ENCODE data around the gene INPP5J. TPM values are rescaled to one million over a fixed set of nuclear protein-coding genes. Genes with fewer than 3 reads are reported as not detected.

The INPP5J gene
- total and polyA plus RNA-seq, 8 donors, result 2.1 to 4.1 (median 2.9) TPM

- TF ChIP-seq, protein P1, sequence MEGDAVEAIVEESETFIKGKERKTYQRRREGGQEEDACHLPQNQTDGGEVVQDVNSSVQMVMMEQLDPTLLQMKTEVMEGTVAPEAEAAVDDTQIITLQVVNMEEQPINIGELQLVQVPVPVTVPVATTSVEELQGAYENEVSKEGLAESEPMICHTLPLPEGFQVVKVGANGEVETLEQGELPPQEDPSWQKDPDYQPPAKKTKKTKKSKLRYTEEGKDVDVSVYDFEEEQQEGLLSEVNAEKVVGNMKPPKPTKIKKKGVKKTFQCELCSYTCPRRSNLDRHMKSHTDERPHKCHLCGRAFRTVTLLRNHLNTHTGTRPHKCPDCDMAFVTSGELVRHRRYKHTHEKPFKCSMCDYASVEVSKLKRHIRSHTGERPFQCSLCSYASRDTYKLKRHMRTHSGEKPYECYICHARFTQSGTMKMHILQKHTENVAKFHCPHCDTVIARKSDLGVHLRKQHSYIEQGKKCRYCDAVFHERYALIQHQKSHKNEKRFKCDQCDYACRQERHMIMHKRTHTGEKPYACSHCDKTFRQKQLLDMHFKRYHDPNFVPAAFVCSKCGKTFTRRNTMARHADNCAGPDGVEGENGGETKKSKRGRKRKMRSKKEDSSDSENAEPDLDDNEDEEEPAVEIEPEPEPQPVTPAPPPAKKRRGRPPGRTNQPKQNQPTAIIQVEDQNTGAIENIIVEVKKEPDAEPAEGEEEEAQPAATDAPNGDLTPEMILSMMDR (IDR thresholded peaks at IDR 0.05), result no peak
- no peaks in the 10 kb centered on the region for H3K36me3 ChIP-seq
- DNase-seq, result no peak
- H3K9me3 ChIP-seq, result no peaks in the 10 kb centered on the region
- no peak for ATAC-seq
- H3K4me1 ChIP-seq, result no peaks in the 10 kb centered on the region
- H3K27me3 ChIP-seq, result no peaks in the 10 kb centered on the region
- H3K4me3 ChIP-seq, result no peak overlapping the region
- H3K27ac ChIP-seq, result no peak overlapping the region
- intact Hi-C loops (cut with DNase I), result no loop called here
These were observed 30.6 kb downstream of the INPP5J start for GRCh38 chr22:31153357-31153756.

- no peaks in the 10 kb centered on the region for H3K4me1 ChIP-seq
- H3K9me3 ChIP-seq, result no peaks in the 10 kb centered on the region
- no peaks in the 10 kb centered on the region for H3K27me3 ChIP-seq
- H3K36me3 ChIP-seq, result no peaks in the 10 kb centered on the region
- TF ChIP-seq, protein P1 (IDR thresholded peaks at IDR 0.05), result no peak
- ATAC-seq (no peak), DNase-seq (no peak)
- intact Hi-C loops (cut with DNase I), result no loop called here
- H3K27ac ChIP-seq, result peak overlapping the region in 1 of 2 donors; percentile 33
- H3K4me3 ChIP-seq, result no peak overlapping the region
These were observed 32.2 kb downstream of the INPP5J start for GRCh38 chr22:31154975-31155374.

- H3K27me3 ChIP-seq, result no peaks in the 10 kb centered on the region
- H3K4me3 ChIP-seq, result no peak overlapping the region
- intact Hi-C loops (cut with DNase I), result no loop called here
- H3K27ac ChIP-seq, result peak overlapping the region in 1 of 2 donors; percentile 33
- ATAC-seq (no peak), DNase-seq (peak in 1 of 4 donors; percentile 38)
- no peaks in the 10 kb centered on the region for H3K36me3 ChIP-seq
- H3K9me3 ChIP-seq, result no peaks in the 10 kb centered on the region
- no peaks in the 10 kb centered on the region for H3K4me1 ChIP-seq
- TF ChIP-seq, protein P1 (IDR thresholded peaks at IDR 0.05), result no peak
These were observed 32.7 kb downstream of the INPP5J start for GRCh38 chr22:31155422-31155821.

DNA sequence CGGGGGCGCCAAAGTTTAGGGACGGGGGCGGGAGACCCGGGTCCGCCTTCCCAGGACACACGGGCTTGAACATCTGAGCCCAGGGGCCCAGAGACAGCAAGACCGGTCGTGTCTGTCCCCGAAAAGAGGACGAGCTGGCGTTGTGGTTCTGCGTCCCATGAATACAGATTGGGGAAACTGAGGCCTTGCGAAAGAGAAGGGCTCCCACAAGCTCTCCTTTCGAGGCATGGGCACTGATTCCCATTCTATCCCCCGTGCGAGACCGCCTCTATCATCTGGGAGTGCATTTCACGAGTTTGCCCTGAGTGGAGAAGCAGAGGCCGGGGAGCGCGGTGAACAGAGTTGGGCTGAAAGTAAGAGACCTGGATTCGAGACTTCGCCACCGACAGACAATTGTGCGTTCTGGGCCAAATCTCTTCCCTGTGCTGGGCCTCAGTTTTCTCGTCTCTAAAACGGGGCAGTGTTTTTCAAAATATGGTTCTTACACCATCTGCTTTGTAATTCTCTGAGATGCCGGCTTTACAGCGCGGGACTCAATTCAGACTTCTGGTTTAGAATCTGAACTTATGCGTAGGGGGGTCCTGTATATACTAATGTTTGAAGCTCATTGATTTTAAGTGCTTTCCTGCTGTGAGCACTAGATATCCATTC lies 37.7 kb downstream of the INPP5J start:
- H3K9me3 ChIP-seq, result no peaks in the 10 kb centered on the region
- TF ChIP-seq, protein P1 (IDR thresholded peaks at IDR 0.05), result no peak
- DNase-seq (no peak), ATAC-seq (peak; percentile 71)
- H3K36me3 ChIP-seq, result peaks cover 0 to 20% of the 10 kb centered on the region in 2 donors
- H3K27me3 ChIP-seq, result no peaks in the 10 kb centered on the region
- intact Hi-C loops (cut with DNase I), result no loop called here
- H3K27ac ChIP-seq, result peak overlapping the region; percentile 84 to 89
- H3K4me3 ChIP-seq, result peak overlapping the region; percentile 63 to 86
- H3K4me1 ChIP-seq, result peaks cover 16 to 31% of the 10 kb centered on the region in 2 donors

DNA sequence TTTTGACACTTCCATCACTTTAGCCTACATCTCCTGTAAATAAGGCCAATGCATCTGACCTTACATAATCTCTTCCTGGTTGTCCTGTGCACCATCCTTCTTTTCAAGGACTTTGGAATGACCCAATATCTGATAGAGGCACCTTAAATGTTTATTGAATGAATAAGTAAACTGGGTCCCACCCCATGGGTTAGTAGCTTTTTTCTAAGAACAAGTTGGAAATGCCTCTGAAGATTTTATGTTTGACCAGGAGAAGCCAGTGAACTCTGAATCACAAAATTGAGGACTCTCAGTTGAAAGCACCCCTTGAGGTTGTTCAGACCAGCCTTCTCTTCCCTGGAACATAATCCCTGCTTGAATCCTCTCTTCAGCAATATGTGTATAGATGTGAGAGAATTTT lies 38.6 kb downstream of the INPP5J start:
- Histone ChIP-seq H3K9me3 (no peaks in the 10 kb centered on the region), H3K27me3 (no peaks in the 10 kb centered on the region), H3K36me3 (peaks cover 0 to 28% of the 10 kb centered on the region in 2 donors), H3K27ac (peak overlapping the region in 1 of 2 donors; percentile 89), H3K4me3 (peak overlapping the region in 1 of 2 donors; percentile 86), H3K4me1 (peaks cover 16 to 31% of the 10 kb centered on the region in 2 donors)
- TF ChIP-seq, protein P1 (IDR thresholded peaks at IDR 0.05), result no peak
- ATAC-seq (no peak), DNase-seq (no peak)
- intact Hi-C loops (cut with DNase I), result no loop called here

Measured in left lung (tissue), 10 donors.